ENCODE data around the gene LAMC2.

LAMC2 gene

DNA sequence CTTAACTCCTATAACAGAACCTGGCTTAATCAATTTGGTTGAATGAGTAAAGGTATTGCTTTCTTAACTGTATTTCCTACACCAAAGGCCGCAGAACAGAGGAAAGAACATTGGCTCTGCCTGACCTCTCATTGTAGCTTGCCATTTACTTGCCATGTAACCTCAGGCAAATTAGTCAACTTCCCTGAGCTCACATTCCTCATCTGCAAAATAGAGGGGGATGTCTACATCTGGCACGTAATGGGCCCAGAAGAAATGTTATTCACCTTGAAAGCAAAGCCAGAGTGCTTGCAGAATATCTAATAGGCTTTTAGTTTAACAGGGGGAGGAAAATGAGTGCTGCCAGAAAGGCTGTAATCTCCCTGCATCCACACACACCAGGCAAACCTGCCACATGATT lies 44.3 kb downstream of the LAMC2 start:
- H3K9me2 ChIP-seq (replicated peaks; ENCODE audit: insufficient read depth, low read length): no peaks in the 10 kb centered on the region
- no peak overlapping the region for H3K4me3 ChIP-seq (ENCODE audit: insufficient read depth, low read length, poor library complexity, severe bottlenecking)
- TF ChIP-seq, protein P1, sequence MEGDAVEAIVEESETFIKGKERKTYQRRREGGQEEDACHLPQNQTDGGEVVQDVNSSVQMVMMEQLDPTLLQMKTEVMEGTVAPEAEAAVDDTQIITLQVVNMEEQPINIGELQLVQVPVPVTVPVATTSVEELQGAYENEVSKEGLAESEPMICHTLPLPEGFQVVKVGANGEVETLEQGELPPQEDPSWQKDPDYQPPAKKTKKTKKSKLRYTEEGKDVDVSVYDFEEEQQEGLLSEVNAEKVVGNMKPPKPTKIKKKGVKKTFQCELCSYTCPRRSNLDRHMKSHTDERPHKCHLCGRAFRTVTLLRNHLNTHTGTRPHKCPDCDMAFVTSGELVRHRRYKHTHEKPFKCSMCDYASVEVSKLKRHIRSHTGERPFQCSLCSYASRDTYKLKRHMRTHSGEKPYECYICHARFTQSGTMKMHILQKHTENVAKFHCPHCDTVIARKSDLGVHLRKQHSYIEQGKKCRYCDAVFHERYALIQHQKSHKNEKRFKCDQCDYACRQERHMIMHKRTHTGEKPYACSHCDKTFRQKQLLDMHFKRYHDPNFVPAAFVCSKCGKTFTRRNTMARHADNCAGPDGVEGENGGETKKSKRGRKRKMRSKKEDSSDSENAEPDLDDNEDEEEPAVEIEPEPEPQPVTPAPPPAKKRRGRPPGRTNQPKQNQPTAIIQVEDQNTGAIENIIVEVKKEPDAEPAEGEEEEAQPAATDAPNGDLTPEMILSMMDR (IDR thresholded peaks at IDR 0.05; ENCODE audit: insufficient read depth, low read length, poor library complexity, severe bottlenecking): no peak
- TF ChIP-seq EZH2phosphoT487 (conservative IDR thresholded peaks at IDR 0.05; ENCODE audit: low read length): no peak
- H3K27ac ChIP-seq (ENCODE audit: low read depth, low read length): no peak overlapping the region
- no peaks in the 10 kb centered on the region for H3K9me3 ChIP-seq (ENCODE audit: insufficient read depth, low read length)
- no peaks in the 10 kb centered on the region for H3K27me3 ChIP-seq (ENCODE audit: low read length)
- no peak overlapping the region for H2AFZ ChIP-seq (ENCODE audit: low read depth, low read length, severe bottlenecking)
- no peaks in the 10 kb centered on the region for H3K79me2 ChIP-seq (ENCODE audit: insufficient read depth, low read length)
- no peak overlapping the region for H3K4me2 ChIP-seq (ENCODE audit: low read depth, low read length, poor library complexity, severe bottlenecking)
- no peak overlapping the region for H3K9ac ChIP-seq (ENCODE audit: low read length)
- H3K36me3 ChIP-seq (ENCODE audit: low read length): no peaks in the 10 kb centered on the region
- H4K20me1 ChIP-seq (ENCODE audit: low read depth, low read length): no peaks in the 10 kb centered on the region
- no peaks in the 10 kb centered on the region for H3F3A ChIP-seq (ENCODE audit: insufficient read depth)

DNA sequence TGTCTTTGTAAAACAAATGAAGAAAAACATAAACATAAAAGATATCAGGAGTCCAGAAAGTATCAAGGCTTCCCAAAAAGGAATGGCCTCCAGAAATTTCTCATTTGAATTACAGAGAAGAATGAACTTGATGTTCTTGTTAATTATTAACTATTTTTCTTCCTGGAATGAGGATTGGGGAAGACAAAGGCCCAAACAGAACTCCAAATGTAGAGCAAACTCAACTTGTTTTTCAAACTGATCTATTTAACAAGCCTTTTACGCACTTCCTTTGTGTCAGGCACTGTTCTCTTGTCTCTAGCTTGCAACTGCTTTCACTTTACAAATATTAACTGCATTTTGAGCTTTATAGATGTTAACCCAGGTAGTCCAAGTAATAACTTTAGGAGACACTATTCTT lies 45.5 kb downstream of the LAMC2 start:
- Histone ChIP-seq H3K36me3 (ENCODE audit: low read length) (no peaks in the 10 kb centered on the region), H3K9me2 (replicated peaks; ENCODE audit: insufficient read depth, low read length) (no peaks in the 10 kb centered on the region), H3K9ac (ENCODE audit: low read length) (no peak overlapping the region), H3F3A (ENCODE audit: insufficient read depth) (no peaks in the 10 kb centered on the region), H3K79me2 (ENCODE audit: insufficient read depth, low read length) (no peaks in the 10 kb centered on the region), H3K4me3 (ENCODE audit: insufficient read depth, low read length, poor library complexity, severe bottlenecking) (no peak overlapping the region), H4K20me1 (ENCODE audit: low read depth, low read length) (no peaks in the 10 kb centered on the region), H3K27ac (ENCODE audit: low read depth, low read length) (no peak overlapping the region), H3K4me2 (ENCODE audit: low read depth, low read length, poor library complexity, severe bottlenecking) (no peak overlapping the region), H3K9me3 (ENCODE audit: insufficient read depth, low read length) (no peaks in the 10 kb centered on the region), H3K27me3 (ENCODE audit: low read length) (no peaks in the 10 kb centered on the region), H2AFZ (ENCODE audit: low read depth, low read length, severe bottlenecking) (no peak overlapping the region)
- TF ChIP-seq, protein P1 (IDR thresholded peaks at IDR 0.05; ENCODE audit: insufficient read depth, low read length, poor library complexity, severe bottlenecking): no peak
- no peak for TF ChIP-seq EZH2phosphoT487 (conservative IDR thresholded peaks at IDR 0.05; ENCODE audit: low read length)

DNA sequence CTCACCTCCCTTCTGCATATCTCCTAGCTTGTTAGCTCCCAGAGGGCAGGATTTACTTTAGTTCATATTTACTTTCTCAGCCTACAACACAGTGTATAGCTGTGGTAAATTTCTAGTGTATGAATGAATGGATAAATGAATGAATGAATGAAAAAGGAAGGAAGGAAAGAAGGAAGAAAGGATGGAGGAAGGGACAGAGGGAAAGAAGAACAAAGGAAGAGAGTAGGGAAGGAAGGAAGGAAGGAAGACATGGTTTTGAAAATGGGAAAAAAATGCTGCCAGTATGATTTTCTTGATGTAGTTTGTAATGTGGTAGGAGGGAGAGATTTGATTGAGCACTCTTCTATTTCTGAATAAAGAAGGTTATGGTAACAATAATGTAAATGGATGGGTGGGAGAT lies 47.0 kb downstream of the LAMC2 start:
- no peaks in the 10 kb centered on the region for H4K20me1 ChIP-seq (ENCODE audit: low read depth, low read length)
- H3K27ac ChIP-seq (ENCODE audit: low read depth, low read length): no peak overlapping the region
- no peak overlapping the region for H3K4me3 ChIP-seq (ENCODE audit: insufficient read depth, low read length, poor library complexity, severe bottlenecking)
- H3K36me3 ChIP-seq (ENCODE audit: low read length): no peaks in the 10 kb centered on the region
- H3K9me3 ChIP-seq (ENCODE audit: insufficient read depth, low read length): no peaks in the 10 kb centered on the region
- H3K9ac ChIP-seq (ENCODE audit: low read length): no peak overlapping the region
- no peak overlapping the region for H2AFZ ChIP-seq (ENCODE audit: low read depth, low read length, severe bottlenecking)
- TF ChIP-seq, protein P1 (IDR thresholded peaks at IDR 0.05; ENCODE audit: insufficient read depth, low read length, poor library complexity, severe bottlenecking): no peak
- TF ChIP-seq EZH2phosphoT487 (conservative IDR thresholded peaks at IDR 0.05; ENCODE audit: low read length): no peak
- no peak overlapping the region for H3K4me2 ChIP-seq (ENCODE audit: low read depth, low read length, poor library complexity, severe bottlenecking)
- H3K79me2 ChIP-seq (ENCODE audit: insufficient read depth, low read length): no peaks in the 10 kb centered on the region
- no peaks in the 10 kb centered on the region for H3F3A ChIP-seq (ENCODE audit: insufficient read depth)
- H3K27me3 ChIP-seq (ENCODE audit: low read length): no peaks in the 10 kb centered on the region
- no peaks in the 10 kb centered on the region for H3K9me2 ChIP-seq (replicated peaks; ENCODE audit: insufficient read depth, low read length)

Measured in SU-DHL-6 (cell line).